Measurements from ENCODE around the gene FGF12. TPM values are rescaled to one million over a fixed set of nuclear protein-coding genes. Genes with fewer than 3 reads are reported as not detected.

Gene FGF12
- total and polyA plus RNA-seq, 2 experiments from 2014 or later: 6.0 to 14.3 TPM

- ATAC-seq: no peak; the same call in 2 of the 3 replicates
- Histone ChIP-seq H3K36me3 (ENCODE audit: insufficient read depth) (no peaks in the 10 kb centered on the region), H3F3A (replicated peaks; ENCODE audit: low read depth) (no peaks in the 10 kb centered on the region), H3K9me2 (ENCODE audit: insufficient read depth) (peaks cover 2% of the 10 kb centered on the region; the same call in 1 of the 2 replicates), H3K4me1 (ENCODE audit: insufficient read depth) (peaks cover 22% of the 10 kb centered on the region), H3K27me3 (ENCODE audit: insufficient read depth) (no peaks in the 10 kb centered on the region), H3K4me3 (no peak overlapping the region), H2AFZ (no peak overlapping the region), H3K79me2 (replicated peaks; ENCODE audit: insufficient read depth) (no peaks in the 10 kb centered on the region), H3K4me2 (peak overlapping the region; percentile 52), H4K20me1 (replicated peaks; ENCODE audit: insufficient read depth) (no peaks in the 10 kb centered on the region), H3K27ac (ENCODE audit: low read depth) (no peak overlapping the region)
- Mint-ChIP-seq H3K27me3 (ENCODE audit: insufficient read depth, low read depth, poor library complexity) (no peaks in the 10 kb centered on the region), H3K36me3 (ENCODE audit: low read depth) (peaks cover 2% of the 10 kb centered on the region; the same call in 1 of the 3 replicates), H3K27ac (peak overlapping the region; percentile 82; the same call in 1 of the 2 replicates), H3K9me3 (peaks cover 2% of the 10 kb centered on the region; the same call in 1 of the 3 replicates), H3K4me1 (peaks cover 29% of the 10 kb centered on the region), H3K4me3 (no peak overlapping the region)
- TF ChIP-seq ZNF331 (CRISPR knock-in tag; IDR thresholded peaks at IDR 0.05; ENCODE audit: low read depth) (no peak), NANOG (IDR thresholded peaks at IDR 0.05; ENCODE audit: borderline replicate concordance) (no peak), EZH2 (IDR thresholded peaks at IDR 0.05; ENCODE audit: low read depth, unreplicated experiment) (no peak), CTCF (conservative IDR thresholded peaks at IDR 0.05; ENCODE audit: low read depth in 2 of 2) (no peak), ZNF462 (CRISPR knock-in tag; IDR thresholded peaks at IDR 0.05) (no peak), ZNF114 (CRISPR knock-in tag; IDR thresholded peaks at IDR 0.05) (no peak), JUNB (IDR thresholded peaks at IDR 0.05; ENCODE audit: unreplicated experiment) (no peak), EZH2phosphoT487 (IDR thresholded peaks at IDR 0.05; ENCODE audit: unreplicated experiment) (no peak), STAT1 (IDR thresholded peaks at IDR 0.05; ENCODE audit: unreplicated experiment) (no peak), CREB1 (CRISPR knock-in tag; IDR thresholded peaks at IDR 0.05; ENCODE audit: low read depth) (no peak), POLR2AphosphoS5 (IDR thresholded peaks at IDR 0.05; ENCODE audit: low read depth) (no peak)
- TF ChIP-seq, protein P1, sequence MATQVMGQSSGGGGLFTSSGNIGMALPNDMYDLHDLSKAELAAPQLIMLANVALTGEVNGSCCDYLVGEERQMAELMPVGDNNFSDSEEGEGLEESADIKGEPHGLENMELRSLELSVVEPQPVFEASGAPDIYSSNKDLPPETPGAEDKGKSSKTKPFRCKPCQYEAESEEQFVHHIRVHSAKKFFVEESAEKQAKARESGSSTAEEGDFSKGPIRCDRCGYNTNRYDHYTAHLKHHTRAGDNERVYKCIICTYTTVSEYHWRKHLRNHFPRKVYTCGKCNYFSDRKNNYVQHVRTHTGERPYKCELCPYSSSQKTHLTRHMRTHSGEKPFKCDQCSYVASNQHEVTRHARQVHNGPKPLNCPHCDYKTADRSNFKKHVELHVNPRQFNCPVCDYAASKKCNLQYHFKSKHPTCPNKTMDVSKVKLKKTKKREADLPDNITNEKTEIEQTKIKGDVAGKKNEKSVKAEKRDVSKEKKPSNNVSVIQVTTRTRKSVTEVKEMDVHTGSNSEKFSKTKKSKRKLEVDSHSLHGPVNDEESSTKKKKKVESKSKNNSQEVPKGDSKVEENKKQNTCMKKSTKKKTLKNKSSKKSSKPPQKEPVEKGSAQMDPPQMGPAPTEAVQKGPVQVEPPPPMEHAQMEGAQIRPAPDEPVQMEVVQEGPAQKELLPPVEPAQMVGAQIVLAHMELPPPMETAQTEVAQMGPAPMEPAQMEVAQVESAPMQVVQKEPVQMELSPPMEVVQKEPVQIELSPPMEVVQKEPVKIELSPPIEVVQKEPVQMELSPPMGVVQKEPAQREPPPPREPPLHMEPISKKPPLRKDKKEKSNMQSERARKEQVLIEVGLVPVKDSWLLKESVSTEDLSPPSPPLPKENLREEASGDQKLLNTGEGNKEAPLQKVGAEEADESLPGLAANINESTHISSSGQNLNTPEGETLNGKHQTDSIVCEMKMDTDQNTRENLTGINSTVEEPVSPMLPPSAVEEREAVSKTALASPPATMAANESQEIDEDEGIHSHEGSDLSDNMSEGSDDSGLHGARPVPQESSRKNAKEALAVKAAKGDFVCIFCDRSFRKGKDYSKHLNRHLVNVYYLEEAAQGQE (IDR thresholded peaks at IDR 0.05; ENCODE audit: unreplicated experiment): no peak
- TF ChIP-seq, protein P2, sequence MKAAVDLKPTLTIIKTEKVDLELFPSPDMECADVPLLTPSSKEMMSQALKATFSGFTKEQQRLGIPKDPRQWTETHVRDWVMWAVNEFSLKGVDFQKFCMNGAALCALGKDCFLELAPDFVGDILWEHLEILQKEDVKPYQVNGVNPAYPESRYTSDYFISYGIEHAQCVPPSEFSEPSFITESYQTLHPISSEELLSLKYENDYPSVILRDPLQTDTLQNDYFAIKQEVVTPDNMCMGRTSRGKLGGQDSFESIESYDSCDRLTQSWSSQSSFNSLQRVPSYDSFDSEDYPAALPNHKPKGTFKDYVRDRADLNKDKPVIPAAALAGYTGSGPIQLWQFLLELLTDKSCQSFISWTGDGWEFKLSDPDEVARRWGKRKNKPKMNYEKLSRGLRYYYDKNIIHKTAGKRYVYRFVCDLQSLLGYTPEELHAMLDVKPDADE (IDR thresholded peaks at IDR 0.05): no peak
- peak; percentile 25 for DNase-seq (ENCODE audit: low spot score)
Observed at GRCh38 chr3:192273697-192274010, 453.7 kb downstream of the FGF12 start.
